VCaP (cell line): ENCODE results near the gene HEPHL1.

Source experiments
- H3K27ac ChIP-seq: fragments of 450-650 bp; 2 replicates; pipeline ENCODE4 v1.5.1; 2017
- CTCF ChIP-seq: fragments of 450-650 bp; conservative IDR thresholded peaks from 2 replicates; pipeline ENCODE4 v1.5.1; 2017; ENCODE audit warnings: mild to moderate bottlenecking, moderate library complexity

Gene HEPHL1

GRCh38 chr11:94034207-94034606 is 13.1 kb downstream of the HEPHL1 start:
- H3K27ac ChIP-seq = no peak overlapping the region
- no peak for TF ChIP-seq CTCF

GRCh38 chr11:94036096-94036495 is 14.9 kb downstream of the HEPHL1 start:
- TF ChIP-seq CTCF = no peak
- no peak overlapping the region for H3K27ac ChIP-seq

- TF ChIP-seq CTCF = no peak
- H3K27ac ChIP-seq = no peak overlapping the region
Measured at GRCh38 chr11:94043241-94043640, 22.1 kb downstream of the HEPHL1 start.

- no peak for TF ChIP-seq CTCF
- no peak overlapping the region for H3K27ac ChIP-seq
Measured at GRCh38 chr11:94046796-94047195, 25.6 kb downstream of the HEPHL1 start.

GRCh38 chr11:94048032-94048709 is 27.0 kb downstream of the HEPHL1 start:
- no peak for TF ChIP-seq CTCF
- H3K27ac ChIP-seq = no peak overlapping the region

- no peak overlapping the region for H3K27ac ChIP-seq
Measured at GRCh38 chr11:94049351-94049750, 28.2 kb downstream of the HEPHL1 start.

GRCh38 chr11:94058630-94059029 is 37.5 kb downstream of the HEPHL1 start:
- H3K27ac ChIP-seq = no peak overlapping the region
- TF ChIP-seq CTCF = no peak

More at GRCh38 chr11:94049351-94049750, 28.2 kb downstream of the HEPHL1 start:
- TF ChIP-seq CTCF = no peak
